Activated effector memory CD4-positive, alpha-beta T cell treated with anti-CD3 and anti-CD28 coated beads, Interleukin-2, amount 50 U/mL, for 16 hours (primary cell): ENCODE results near the gene HS1BP3.

ENCODE experiments used
- DNase-seq: peaks from one replicate; pipeline ENCODE4 v3.0.0-alpha.2; 2020

The HS1BP3 gene, protein sequence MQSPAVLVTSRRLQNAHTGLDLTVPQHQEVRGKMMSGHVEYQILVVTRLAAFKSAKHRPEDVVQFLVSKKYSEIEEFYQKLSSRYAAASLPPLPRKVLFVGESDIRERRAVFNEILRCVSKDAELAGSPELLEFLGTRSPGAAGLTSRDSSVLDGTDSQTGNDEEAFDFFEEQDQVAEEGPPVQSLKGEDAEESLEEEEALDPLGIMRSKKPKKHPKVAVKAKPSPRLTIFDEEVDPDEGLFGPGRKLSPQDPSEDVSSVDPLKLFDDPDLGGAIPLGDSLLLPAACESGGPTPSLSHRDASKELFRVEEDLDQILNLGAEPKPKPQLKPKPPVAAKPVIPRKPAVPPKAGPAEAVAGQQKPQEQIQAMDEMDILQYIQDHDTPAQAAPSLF

DNA sequence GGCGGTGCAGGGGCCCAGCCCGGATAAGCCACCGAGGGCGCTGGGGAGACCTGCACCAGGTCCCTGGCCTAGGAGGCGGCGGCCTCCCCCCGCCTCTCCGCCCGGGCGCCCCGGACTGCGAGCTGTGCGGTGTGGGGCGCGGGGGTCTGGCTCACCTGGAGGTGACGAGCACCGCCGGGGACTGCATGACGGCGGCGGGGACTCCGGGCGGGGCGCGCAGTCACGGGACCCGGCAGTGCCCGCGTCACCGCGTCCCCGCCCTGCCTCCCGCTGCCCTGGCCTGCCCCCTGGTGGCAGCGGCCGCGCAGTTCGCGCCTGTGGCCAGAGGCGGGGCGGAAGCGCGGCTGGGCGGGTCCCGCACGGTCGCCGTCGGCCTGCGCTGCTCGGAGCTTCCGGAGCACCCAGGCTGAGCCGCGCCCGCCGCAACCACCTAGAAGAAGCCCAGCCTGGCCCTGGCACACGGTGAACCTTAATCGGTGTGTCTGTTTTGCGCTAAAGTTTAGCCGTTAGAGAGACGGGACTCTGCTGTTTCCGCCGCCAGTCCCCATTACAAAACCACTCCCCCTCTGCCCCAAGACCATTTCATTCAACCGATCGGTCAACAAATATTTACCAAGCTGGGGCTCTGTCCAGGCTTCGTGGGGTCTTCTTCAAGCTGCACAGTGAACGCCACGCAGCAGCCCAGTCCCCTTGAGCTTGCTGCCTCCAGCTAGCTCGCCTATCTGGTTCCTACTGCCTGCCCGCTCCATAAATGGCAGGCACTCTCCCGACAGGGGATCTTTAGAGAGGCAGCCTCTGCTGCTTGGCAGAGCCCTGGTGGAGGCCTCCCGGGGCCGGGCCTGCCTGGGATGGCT is at the start of gene HS1BP3:
Gene HS1BP3 (minus strand): TSS at position 222 of the 854 bp plus-strand sequence. CDS start 35 bp downstream, at position 187.
- DNase-seq = peak; percentile 96

DNA sequence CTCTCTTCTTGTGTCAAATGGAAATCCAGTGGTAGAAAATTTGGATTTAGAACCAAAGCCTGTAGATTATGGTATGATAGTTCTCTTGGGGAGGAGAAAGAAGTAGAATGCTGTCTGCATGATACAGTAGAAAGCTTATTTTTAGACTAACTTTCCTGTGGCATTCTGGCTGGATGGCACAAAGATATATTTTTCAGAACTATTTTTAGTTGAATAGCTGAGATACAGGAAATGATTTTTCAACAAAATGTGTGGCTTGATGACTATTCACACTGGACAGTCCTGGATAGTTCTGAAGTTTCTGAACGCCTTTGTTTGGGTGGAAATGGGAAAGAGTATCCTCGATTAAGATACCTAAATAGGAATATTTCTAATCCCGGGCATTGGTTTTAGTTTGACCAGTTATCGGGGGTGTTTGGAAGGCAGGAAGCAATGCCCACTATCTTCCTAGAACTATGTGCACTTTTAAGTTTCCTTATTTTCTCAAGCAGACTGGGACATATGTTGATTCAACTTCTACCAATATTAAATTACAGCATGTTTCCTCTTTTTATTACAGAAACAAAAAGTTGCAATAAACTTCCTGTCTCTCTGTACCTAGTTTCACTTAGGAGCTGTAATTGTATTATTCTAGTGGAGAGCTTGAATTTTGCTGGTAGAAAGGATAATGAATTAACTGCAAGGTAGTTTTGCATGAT is 48.2 kb upstream of the HS1BP3 start:
- DNase-seq = no peak

GRCh38 chr2:20697322-20697934 is 46.5 kb upstream of the HS1BP3 start:
- no peak for DNase-seq

- no peak for DNase-seq
Measured at GRCh38 chr2:20696366-20696765, 45.5 kb upstream of the HS1BP3 start.

DNA sequence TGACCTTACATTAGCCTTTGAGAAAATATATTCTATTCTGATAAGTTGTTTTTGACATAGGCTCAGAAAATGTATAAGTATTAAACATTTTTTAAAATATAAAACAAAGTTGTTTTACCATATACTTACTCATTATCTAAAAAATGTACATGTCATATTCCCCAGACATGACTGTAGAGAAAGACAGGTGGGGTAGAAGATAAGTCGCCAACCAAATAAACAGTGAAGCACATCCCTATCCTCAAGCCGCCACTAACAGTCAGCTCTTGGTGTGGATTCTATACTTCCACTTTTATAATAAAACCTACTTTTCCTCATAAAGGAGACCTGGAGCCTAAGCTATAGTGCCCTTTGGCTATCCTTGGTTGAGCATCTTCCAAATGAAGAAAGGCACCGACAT is 42.4 kb upstream of the HS1BP3 start:
- no peak for DNase-seq

DNA sequence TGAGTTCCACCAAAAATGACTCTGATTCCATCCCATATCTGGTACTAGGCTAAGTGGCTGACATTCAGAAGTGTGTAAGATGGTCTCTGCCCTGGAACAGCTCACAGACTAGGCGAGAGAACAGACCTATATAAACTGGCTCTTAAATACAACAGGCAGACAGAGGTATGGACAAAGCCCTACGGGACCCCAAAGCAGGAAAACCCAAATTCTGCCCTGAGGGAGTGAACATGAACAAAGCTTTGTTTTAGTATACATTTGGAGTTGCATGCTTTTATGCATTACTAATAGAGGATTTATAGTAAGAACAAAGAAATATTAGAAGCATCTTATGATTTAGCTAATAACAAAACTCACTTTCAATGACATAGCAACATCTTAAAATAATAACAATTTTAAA is 41.2 kb upstream of the HS1BP3 start:
- no peak for DNase-seq

DNA sequence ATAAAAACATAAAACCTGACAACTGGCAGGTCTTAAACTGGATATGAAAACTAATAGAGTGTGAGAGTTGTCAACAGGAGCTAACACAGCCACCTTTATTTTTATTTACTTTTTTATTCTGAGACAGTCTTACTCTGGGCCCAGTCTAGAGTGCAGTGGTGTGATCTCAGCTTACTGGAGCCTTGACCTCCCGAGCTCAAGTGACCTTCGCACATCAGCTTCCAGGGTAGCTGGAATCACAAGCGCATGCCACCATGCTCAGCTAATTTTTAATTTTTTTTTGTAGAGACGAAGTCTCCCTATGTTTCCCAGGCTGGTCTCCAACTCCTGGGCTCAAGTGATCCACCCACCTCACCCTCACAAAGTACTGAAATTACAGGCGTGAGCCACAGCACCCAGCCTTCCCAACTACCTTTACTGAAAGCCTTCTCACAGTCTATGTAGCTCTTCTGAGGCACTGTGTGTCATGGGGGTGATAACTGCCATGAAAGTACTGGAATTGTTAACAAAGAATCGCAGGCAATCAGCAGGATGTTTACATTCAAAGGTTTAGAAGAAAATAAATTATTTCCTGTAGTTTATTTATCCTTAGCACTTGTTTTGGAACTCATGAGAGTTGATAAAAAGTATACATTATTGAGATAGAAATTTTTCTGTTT is 40.3 kb upstream of the HS1BP3 start:
- DNase-seq = no peak

DNA sequence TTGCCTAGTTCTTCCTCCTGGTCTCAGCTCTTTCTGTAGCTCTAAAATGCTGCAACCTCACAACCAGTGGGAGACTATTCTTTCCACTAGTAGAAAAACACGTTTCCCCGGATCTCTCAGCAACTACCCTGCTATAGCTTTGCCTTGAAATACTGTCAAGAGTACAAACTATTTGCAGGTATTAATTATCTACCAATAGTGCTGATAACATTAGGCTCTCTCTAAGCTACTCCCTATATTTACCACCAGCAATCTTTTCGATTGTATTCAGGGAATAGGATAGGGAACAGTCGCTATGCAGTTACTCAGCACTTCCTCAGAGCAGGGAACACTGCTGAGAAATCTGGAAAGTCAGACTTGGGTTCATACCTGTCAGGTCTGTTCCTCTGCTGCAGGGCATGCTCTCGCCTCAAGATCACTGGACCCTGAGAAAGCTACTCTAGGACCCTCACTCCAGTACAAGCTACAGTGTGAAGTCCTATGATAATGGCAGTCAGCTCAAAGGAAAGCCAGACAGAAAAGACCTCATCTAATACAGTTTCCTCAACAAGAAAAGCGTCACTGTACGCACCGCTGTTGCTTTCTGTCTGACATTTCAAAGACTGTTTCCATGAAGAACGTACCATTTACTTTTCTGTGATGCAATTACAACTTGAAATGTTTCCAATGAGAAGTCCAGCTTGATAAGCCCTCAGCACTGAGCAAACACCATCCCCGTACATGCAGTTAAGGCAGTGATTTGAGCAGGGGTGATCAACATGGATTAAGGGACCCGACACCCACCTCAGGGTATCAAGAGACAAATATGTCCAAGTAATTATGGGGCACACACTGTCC is 38.7 kb upstream of the HS1BP3 start:
- no peak for DNase-seq

DNA sequence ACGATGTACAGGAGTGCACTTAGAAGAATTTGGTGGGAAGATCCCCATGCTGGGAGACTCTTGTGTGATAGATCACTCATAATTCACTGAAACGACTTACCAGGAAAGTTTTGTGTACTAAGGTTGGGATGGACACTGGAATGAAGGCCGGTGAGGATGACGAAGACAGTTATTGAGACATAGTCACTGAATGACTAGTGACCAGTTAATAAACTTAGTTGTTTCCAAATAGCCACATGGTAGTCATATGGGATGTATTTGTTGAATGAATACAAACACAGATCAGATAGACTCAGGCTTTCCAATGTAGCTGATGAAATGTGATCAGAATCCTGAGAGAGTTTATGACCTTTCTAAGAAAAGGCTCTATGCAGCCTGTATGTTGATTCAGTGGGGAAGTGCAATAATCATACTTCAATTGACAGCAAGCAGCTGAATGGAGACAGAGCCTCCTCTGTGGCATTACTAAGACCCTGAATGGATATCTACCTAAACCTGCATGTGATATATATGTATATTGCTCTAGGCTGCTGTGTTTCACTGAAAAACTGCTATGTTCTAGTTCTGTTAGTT is 36.4 kb upstream of the HS1BP3 start:
- no peak for DNase-seq

DNA sequence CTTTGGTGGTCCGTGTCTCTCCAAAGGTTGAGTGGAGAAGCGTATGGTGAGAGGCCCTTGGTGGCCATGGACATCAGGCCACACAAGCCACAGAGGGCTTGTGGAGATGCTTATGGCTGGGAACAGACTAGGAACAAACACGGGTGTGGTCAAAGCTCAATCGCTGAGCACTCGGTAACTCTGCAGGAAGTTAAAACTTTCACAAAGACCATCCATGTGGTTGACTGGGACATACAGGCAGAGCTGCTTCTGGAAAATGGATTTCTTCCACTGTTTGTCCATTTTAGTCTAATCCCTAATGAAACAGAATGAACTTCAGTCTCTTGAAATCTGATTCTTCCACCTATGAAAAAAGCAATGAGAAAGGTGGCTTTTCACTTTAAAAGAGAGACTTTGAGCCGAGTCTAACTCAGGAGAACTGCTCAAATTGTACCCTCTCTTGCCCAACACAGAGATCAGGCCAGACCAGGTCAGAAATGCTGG is 33.7 kb upstream of the HS1BP3 start:
- no peak for DNase-seq

- no peak for DNase-seq
Measured at GRCh38 chr2:20682167-20682920, 31.4 kb upstream of the HS1BP3 start.

DNA sequence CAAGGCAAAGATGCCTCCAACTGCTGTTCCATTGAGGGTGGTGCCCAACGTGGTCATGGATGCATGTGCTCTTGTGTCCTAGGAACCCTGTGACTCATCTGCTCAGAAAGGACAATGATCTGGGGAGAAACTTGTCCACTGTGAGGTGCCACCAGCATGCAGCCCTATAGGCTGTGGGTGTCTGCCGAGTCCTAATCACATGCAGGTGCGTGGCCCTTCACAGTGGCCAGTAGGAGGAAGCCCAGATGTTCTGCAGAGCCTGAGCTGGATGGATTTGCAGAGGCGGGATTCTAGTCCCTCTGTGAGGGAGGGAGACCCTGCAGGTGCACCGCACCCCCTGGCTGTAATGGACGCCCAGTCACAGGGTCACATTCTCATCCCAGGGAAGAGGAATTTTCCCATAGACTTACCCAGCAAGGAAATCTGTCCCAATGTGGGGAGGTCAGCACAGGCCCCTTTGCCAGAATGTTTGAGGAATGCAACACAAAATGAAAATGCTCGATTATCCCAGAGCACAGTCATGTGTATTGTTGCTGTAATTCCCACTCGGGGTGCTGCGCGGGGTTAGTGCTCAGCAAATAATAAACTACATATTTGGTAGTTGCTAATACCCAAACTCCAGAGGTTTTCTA is 30.0 kb upstream of the HS1BP3 start:
- no peak for DNase-seq

DNA sequence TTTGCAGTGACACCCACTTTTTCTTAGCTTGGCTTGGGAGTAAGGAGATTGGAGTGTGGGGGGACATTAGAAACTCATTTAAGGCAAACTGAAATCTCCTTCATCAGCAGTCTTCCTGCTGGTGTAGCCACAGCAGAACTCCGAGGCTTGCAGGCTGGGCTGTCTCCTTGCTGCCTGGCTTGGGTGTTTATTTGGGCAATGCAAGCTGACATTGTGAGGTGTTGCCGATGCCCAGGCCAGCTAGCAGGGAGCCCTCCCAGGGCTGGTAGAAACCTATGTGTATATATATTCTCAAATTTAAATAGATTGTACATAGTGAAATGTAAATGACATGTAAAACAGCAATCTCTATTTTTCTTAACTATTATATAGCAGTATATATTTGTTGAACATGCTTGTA is 27.9 kb upstream of the HS1BP3 start:
- no peak for DNase-seq

GRCh38 chr2:20678086-20678395 is 27.1 kb upstream of the HS1BP3 start:
- no peak for DNase-seq

DNA sequence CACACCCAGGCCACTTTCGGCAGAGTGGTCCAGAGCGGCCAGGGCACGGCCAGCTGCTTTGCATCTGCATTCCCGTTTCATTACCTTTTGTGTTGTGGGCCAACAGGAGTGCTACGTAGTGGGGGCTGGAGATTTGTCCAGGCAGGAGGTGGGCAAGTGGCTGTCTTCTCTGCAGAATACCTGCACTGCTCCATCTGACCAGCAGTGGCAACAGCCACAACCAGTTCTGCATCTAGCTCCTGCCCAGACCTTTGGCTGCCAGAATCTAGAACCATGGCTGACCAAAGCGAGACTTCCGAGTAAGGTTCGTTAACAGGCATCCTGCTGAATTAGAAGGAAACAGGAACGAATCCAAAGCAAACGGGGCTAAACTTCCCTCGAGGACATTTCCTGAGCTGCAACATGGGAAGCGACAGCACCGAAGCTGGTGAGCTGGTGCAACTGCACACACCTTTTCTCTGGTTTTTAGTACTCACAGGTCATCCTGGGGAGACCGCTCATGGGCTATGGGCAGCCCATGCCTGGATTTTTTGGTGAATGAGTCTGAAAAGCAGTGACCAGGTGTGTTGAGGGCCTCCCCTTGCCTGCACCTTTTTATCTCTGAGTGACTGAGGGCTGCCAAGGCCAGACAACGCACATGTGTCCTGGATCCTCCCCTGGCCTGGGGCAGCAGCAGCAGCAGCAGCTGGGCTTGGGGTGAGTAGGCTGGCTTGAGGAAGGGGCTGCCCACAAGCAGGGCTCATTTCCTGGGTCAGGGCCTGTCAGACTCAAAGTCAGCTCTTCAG is 26.6 kb upstream of the HS1BP3 start:
- DNase-seq = no peak

DNA sequence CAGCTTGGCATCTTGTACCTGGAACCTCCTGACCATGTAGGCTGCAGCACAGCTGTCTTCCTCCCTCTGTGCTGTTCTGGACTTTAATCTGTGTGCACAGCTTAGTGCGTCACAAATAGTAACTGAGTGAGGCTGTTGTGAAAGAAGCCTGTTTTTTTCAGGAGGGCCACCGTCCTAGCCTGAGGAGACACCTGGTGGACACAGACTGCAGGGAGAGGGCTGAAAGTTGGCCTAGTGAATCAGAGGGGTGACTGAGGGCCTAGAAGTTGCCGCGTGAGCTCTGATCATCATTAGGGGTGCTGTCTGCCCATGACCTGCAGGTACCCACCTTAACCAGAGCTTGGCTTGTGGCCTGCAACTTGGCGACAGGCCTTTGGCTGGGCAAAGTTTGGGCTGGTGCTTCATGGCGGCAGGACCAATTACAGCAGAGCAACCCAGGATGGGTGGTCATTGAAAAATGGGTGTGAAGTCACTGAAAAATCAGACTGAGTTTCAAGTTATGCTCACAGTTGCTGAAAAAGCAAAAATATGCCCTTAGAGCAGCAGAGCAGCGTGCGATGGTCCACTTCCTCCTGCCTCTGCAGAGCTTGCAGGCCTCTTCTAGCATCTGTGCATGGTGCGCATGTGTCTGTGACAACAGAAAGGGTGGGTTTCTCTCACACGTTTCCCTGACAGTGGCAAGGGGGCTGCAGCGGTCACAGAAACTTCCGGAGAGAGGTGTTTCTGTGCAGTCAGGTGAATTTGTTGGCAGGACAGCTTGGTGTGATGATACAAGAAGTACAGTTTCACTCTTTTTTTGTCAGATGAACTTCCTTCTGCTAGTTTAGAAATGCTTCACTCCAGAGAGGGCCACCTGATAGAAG is 25.7 kb upstream of the HS1BP3 start:
- no peak for DNase-seq

- DNase-seq = no peak
Measured at GRCh38 chr2:20675701-20676352, 24.9 kb upstream of the HS1BP3 start.
